GM13977 (cell line): ENCODE results near the gene CEP128.

Experiments
- DNase-seq: peaks from one replicate; pipeline ENCODE4 v3.0.0; 2012; ENCODE audit warnings: low spot score
- in situ Hi-C: fragments of 300-500 bp; cut with MboI; formaldehyde crosslinking; loops from one replicate; pipeline ENCODE4 v1.12.0; 2022; ENCODE audit warnings: low sequenced_read_pairs, low pct_unique_long_range_greater_than_20kb, mixed read lengths, inconsistent platforms; ENCODE audit not compliant: unreplicated experiment
- TF ChIP-seq, protein P1 (sequence below): IDR thresholded peaks from 2 replicates; pipeline ENCODE4 v1.5.1; 2012; ENCODE audit warnings: mild to moderate bottlenecking, control low read depth; ENCODE audit not compliant: insufficient read depth; ENCODE audit errors: extremely low read depth, missing control alignments

CEP128 gene

DNA sequence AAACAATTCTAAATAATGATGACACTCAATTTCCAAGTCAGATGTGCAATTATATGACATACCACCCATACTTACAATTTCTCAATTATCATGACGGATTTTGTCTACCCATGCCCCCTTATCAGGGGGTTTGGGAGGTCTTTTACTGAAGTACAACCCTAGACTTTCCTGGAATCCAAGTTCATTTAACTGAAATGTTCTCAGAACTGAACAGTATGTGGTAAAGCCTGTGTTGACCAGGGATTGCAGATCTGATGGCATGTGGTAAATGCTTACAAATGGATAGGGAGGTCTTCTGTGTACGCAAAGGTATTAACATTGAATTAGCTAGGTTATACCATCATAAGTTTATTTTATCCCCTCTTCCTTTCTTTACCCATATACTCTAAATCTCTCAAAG, 281.8 kb downstream of the CEP128 start:
- DNase-seq = no peak
- in situ Hi-C loops = no loop called here
- TF ChIP-seq, protein P1, sequence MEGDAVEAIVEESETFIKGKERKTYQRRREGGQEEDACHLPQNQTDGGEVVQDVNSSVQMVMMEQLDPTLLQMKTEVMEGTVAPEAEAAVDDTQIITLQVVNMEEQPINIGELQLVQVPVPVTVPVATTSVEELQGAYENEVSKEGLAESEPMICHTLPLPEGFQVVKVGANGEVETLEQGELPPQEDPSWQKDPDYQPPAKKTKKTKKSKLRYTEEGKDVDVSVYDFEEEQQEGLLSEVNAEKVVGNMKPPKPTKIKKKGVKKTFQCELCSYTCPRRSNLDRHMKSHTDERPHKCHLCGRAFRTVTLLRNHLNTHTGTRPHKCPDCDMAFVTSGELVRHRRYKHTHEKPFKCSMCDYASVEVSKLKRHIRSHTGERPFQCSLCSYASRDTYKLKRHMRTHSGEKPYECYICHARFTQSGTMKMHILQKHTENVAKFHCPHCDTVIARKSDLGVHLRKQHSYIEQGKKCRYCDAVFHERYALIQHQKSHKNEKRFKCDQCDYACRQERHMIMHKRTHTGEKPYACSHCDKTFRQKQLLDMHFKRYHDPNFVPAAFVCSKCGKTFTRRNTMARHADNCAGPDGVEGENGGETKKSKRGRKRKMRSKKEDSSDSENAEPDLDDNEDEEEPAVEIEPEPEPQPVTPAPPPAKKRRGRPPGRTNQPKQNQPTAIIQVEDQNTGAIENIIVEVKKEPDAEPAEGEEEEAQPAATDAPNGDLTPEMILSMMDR = no peak

DNA sequence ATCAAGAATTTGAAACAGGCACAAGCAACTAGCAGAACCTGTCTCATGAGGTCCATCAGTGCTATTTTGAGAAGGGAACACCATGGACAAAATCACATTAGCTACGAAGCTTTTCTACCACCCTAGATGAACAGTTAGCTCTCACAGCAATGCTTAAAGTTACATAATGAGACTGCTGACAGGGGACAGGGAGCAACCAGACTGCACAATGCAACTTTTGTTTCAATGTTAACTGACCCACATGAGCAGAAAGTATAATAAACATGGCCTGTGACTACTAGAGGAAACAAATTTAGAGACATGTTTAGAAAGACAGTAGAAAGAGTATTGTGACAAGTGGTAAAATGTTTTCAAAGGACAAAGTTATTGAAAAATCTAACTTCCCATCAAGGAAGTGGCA, 282.8 kb downstream of the CEP128 start:
- no peak for DNase-seq
- in situ Hi-C loops = no loop called here

GRCh38 chr14:80658155-80658554, 283.4 kb downstream of the CEP128 start:
- in situ Hi-C loops = no loop called here
- DNase-seq = no peak
- TF ChIP-seq, protein P1 = no peak

More for the DNA sequence above, 282.8 kb downstream of the CEP128 start:
- TF ChIP-seq, protein P1 = no peak

DNA sequence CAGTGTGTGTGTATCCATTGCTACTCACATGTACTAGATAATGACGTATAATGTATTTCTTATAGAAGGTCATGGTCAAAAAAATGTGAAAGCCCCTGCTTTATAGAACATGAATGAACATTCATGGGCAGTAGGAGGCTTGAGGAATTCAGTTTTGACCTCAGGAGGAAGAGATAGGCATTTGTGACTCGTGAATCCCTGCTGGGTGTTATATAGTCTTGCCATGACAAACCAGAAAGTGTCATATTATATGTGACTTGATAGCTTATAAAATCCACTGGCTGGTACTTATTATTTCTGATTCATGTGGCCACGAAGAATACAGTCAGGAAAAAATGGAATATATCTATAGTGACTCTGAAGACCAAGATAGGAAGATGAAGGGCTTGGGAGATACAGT, 287.6 kb downstream of the CEP128 start:
- DNase-seq = no peak
- TF ChIP-seq, protein P1 = no peak
- in situ Hi-C loops = no loop called here

GRCh38 chr14:80645667-80646413, 295.7 kb downstream of the CEP128 start:
- TF ChIP-seq, protein P1 = no peak
- DNase-seq = no peak
- in situ Hi-C loops = no loop called here

DNA sequence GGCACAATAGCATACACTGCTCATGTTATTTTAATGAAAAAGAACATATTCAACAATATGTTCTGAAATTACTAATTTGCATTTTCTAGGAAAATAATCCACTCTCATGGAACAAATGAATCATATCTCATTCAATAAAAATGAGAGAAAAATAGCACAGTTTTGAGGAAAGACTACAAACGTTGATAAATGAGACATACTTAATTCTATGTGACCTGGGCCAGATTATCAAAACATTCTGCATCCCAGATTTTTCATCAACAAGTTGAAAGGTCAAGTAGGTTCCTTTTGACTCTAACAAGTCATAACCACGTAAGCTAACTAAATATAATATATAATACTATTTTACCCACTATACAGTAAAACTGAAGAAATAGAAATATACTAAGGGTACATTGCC, 296.7 kb downstream of the CEP128 start:
- TF ChIP-seq, protein P1 = no peak
- in situ Hi-C loops = no loop called here
- no peak for DNase-seq
